RKO (cell line): ENCODE data around the gene CATSPERE.
"Not testable (repeated sequence)": the region's sequence is repeated elsewhere in the genome, so short reads cannot be mapped to it uniquely, and the experiment has no call there.

ENCODE experiments used
- DNase-seq: peaks from one replicate; pipeline ENCODE4 v3.0.0-alpha.2; 2016; ENCODE audit warnings: low spot score

Gene CATSPERE

DNA sequence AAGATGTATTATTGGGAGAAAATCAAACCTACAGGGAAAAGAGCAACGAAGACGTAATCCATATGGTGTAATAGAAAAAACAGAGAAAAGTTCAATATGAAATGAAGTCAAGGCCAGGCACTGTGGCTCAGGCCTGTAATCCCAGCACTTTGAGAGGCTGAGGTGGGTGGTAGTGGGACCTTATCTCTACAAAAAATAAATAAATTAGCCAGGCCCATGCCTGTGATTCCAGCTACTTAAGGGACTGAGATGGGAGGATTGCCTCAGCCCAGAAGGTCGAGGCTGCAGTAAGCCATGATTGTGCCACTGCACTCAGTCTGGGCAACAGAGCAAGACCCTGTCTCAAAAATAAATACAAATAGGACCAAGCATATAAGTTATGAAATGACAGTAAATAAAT lies 203.3 kb downstream of the CATSPERE start:
- no peak for DNase-seq

DNA sequence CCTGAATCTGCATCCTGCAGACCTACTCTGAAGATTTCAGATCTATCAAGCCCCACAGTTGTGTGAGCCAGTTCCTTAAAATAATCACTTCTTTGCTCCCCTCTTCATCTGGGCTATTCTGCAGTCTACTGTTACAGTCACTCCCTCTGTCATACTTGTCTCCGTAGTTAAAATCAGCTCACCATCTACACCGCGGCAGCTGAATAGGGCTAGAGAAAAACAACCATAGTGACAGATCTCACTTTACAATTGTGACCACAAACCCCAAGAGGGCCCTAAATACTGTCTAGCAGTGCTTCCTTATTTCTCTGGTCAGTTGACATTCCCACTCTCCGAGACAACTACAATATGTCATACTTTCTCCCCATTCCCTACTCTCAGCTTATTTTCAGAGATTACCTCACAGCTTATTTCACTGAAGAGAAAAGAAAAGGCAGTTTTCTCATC lies 204.7 kb downstream of the CATSPERE start:
- no peak for DNase-seq

DNA sequence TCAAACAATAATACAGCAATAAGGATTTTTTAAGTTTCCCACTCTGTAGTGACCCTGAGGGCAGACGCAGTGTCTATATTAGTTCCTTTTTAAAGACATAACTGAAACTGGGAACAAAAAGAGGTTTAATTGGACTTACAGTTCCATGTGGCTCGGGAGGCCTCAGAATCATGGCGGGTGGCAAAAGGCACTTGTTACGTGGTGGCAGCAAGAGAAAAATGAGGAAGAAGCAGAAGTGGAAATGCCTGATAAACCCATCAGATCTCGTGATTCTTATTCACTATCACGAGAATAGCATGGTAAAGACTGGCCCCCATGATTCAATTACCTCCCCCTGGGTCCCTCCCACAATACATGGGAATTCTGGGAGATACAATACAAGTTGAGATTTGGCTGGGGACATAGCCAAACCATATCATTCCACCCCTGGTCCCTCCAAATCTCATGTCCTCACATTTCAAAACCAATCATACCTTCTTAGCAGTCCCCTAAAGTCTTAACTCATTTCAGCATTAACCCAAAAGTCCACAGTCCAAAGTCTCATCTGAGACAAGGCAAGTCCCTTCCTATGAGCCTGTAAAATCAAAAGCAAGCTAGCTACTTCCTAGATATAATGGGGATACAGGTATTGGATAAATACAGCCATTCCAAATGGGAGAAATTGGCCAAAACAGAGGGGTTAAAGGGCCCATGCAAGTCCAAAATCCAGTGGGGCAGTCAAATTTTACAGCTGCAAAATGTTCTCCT lies 205.8 kb downstream of the CATSPERE start:
- DNase-seq: not testable (repeated sequence)

DNA sequence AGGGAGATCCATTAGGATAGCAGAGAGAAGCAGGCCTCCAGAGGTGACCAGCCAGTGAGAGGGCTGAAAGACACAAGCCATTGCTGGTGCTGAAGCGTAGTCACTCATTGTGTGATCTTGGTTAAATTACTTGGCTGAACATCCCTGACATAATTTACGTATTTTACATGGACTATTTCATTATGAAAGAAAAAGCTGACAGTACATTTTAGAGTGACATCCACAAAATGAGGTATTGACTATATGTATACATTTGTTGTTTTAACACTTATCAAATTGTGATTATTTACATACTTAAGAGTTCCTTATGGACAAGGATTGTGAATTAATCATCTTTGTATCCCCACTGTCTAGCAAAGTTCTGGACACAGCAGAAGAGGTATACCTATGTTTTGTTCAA lies 206.7 kb downstream of the CATSPERE start:
- DNase-seq: no peak

DNA sequence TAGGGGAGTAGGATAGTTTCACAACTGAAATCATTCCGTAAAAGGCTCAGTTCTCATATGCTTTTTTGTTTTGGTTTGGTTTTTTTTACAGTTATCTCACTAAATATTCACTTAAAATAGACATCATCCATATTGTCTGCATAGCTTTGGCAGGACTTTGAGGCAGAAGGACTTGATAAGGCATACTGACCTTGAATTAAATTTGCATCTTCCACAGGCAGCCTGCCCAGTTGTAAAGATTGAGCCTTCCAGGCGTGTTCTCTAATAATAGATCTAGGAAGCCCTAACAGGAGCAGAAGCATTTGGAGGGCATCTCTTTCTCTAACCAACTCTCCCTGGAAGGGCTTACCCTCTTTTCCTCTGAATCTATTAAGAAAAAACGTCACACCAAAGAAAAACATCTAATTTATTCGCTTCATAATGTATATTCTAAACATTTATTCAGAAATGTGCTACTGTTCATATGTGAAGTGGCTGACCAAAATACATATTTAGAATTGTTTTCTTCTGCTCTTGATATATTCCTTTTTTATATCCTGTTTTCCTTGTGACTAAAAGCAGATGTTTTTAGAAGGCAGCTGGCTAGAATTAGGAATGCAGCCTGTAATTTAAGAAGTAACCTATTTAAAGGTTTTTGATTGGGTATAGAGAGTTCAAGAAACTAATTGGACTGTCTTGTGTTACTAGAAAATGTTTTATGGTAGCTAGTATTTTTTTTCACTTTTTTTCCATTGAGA lies 212.0 kb downstream of the CATSPERE start:
- DNase-seq: no peak

DNA sequence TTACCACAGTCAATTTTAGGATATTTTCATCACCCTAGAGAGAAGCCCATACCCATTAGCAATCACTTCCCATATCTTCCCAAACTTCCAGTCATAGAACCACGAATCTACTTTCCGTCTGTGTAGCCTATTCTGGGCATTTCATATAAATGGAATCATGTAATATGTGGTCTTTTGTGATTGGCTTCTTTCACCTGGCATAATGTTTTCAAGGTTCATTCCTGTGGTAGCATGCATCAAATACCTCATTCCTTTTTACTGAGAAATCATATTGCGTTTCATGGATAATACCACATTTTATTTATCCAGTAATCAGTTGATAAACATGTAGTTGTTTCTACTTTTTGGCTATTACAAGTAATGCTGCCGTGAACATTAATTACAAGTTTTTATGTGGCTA lies 213.4 kb downstream of the CATSPERE start:
- no peak for DNase-seq

DNA sequence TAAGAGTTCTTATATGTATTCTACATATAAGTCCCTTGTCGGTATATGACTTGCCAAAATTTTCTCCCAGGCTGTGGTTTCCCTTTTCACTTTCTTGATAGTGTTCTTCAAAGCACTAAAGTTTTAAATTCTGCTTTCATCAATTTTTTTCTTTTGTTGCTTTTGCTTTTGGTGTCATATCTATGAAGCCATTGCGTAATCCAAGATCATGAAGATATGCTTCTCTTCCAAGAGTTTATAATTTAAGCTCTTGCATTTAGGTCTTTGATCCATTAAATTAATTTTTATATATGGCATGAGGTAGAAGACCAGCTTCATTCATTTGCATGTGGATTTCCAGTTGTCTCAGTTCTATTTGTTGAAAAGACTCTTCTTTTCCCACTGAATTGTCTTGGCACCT lies 214.1 kb downstream of the CATSPERE start:
- DNase-seq: no peak

DNA sequence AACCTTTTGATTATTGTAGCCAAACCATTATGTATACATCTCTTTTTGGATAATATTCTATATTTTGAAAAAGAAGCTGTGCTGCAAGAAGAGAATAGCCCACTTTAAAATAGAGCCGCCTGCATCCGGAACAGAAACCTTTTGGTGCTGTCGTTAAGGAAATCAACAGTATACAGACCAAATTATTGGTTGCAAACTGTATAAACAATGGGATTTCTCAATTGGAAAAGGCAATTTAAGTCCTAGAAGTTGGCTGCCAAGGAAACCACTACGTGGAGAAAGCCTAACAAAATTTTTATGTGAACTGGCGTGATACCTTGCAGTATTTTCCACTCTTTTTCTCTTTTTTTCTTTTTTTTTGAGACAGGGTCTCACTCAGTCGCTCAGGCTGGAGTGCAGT lies 217.6 kb downstream of the CATSPERE start:
- no peak for DNase-seq

DNA sequence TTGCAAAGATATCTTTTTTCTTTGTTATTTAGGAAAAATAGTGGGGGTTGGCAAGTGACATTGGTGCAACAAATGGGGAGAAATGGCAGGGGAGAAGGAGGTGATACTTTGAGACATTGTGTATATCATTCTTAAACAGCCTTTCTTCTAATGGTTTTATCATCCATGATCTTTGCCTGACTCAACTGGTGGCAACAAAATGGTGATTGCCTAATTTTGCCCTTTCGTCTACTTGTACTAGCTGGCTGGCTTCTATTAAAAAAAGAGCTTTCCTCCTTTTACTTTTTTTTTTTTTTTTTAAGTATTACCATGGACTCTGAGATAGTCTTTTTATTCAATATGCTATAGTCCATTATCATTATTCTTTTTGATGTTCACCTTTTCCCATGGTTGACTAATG lies 219.6 kb downstream of the CATSPERE start:
- no peak for DNase-seq

DNA sequence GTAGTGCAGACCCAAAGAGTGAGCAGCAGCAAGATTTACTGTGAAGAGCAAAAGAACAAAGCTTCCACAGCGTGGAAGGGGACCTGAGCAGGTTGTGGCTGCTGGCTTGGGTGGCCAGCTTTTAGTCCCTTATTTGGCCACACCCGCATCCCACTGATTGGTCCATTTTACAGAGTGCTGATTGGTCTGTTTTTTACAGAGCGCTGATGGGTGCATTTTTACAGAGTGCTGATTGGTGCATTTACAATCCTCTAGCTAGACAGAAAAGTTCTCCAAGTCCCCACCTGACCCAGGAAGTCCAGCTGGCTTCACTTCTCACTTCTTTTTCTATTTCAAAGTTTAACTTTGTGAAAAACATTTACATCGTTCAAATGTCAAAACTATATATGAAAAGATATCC lies 221.0 kb downstream of the CATSPERE start:
- DNase-seq: not testable (repeated sequence)
